ENCODE measurements around the gene RFNG. TPM values are rescaled to one million over a fixed set of nuclear protein-coding genes. Genes with fewer than 3 reads are reported as not detected.

RFNG gene
- total and polyA plus RNA-seq, 10 of the 15 experiments (the other 5 are each of a cell fraction or from before 2014, with no cell fraction given) = 0.10 to 19.6 (median 6.2) TPM

DNA sequence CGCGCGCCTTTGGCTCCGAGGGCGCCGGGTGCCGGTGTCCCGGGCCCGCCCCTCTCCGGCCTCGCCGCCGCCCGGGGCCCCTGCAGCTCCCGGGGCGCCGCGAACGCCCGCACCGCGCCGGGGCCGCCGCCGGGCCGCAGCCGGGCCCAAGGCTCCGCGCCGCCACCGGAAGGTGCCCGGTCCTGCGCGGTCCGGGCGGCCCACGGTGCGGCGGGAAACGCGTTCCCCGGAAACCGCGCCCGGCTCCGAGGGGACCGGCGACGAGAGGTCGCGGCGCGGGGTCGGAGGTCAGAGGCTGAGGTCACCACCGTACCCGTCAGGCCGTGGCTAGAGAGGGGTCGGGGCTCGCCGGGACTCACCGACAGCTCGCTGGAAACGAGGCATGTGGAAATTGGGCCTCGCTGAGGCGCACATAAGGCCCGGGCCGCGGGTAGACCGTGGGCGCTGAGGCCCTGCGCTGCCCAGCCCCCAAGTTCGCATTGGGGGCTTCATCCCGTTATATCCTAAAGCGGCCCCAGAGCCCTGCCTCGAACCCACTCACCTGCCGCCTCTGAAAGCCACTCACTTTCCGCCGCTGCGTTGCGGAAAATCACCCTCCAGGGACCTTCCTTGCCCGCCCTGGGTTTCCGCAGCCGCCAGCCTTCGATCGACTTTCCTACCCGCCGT, 14.2 kb upstream of the RFNG start, which contains the start of gene DUS1L (continued):
- TF ChIP-seq ZNF592 (IDR thresholded peaks at IDR 0.05) (peak; percentile 57; the same call in 1 of the 2 replicates), LARP7 (IDR thresholded peaks at IDR 0.05) (peak; percentile 96), ZSCAN29 (IDR thresholded peaks at IDR 0.05) (peak; percentile 78; the same call in 1 of the 2 replicates), BCL11A (IDR thresholded peaks at IDR 0.05; ENCODE audit: low read depth, low read length) (0 out of 2 replicates have a peak, but pooled peaks have one; percentile 14), ATF3 (IDR thresholded peaks at IDR 0.05; ENCODE audit: borderline replicate concordance, extremely low read depth, low read depth, low read length) (no peak), NBN (IDR thresholded peaks at IDR 0.05) (no peak), EGR1 (IDR thresholded peaks at IDR 0.05; ENCODE audit: borderline replicate concordance in 1 of 2, low read depth in 2 of 2, low read length in 2 of 2) (peak; percentile 78 to 86), PKNOX1 (IDR thresholded peaks at IDR 0.05) (no peak), MEF2B (IDR thresholded peaks at IDR 0.05; ENCODE audit: partially characterized antibody, poor library complexity, severe bottlenecking) (no peak), STAT3 (IDR thresholded peaks at IDR 0.05; ENCODE audit: low read depth, low read length) (no peak), HCFC1 (IDR thresholded peaks at IDR 0.05; ENCODE audit: low read length) (peak; percentile 88), SMAD5 (IDR thresholded peaks at IDR 0.05; ENCODE audit: low read depth) (no peak), RELA (IDR thresholded peaks at IDR 0.05; ENCODE audit: borderline replicate concordance, partially characterized antibody) (peak; percentile 81), MXI1 (IDR thresholded peaks at IDR 0.05; ENCODE audit: low read depth, low read length) (peak; percentile 82), FOXM1 (IDR thresholded peaks at IDR 0.05; ENCODE audit: low read depth, low read length) (no peak)
- TF ChIP-seq, protein P1, sequence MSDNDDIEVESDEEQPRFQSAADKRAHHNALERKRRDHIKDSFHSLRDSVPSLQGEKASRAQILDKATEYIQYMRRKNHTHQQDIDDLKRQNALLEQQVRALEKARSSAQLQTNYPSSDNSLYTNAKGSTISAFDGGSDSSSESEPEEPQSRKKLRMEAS (IDR thresholded peaks at IDR 0.05; ENCODE audit: low read depth, low read length) = peak; percentile 70; the same call in 1 of the 2 replicates
- TF ChIP-seq, protein P2, sequence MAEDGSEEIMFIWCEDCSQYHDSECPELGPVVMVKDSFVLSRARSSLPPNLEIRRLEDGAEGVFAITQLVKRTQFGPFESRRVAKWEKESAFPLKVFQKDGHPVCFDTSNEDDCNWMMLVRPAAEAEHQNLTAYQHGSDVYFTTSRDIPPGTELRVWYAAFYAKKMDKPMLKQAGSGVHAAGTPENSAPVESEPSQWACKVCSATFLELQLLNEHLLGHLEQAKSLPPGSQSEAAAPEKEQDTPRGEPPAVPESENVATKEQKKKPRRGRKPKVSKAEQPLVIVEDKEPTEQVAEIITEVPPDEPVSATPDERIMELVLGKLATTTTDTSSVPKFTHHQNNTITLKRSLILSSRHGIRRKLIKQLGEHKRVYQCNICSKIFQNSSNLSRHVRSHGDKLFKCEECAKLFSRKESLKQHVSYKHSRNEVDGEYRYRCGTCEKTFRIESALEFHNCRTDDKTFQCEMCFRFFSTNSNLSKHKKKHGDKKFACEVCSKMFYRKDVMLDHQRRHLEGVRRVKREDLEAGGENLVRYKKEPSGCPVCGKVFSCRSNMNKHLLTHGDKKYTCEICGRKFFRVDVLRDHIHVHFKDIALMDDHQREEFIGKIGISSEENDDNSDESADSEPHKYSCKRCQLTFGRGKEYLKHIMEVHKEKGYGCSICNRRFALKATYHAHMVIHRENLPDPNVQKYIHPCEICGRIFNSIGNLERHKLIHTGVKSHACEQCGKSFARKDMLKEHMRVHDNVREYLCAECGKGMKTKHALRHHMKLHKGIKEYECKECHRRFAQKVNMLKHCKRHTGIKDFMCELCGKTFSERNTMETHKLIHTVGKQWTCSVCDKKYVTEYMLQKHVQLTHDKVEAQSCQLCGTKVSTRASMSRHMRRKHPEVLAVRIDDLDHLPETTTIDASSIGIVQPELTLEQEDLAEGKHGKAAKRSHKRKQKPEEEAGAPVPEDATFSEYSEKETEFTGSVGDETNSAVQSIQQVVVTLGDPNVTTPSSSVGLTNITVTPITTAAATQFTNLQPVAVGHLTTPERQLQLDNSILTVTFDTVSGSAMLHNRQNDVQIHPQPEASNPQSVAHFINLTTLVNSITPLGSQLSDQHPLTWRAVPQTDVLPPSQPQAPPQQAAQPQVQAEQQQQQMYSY (CRISPR knock-in tag; IDR thresholded peaks at IDR 0.05) = 0 out of 2 replicates have a peak, but pooled peaks have one; percentile 39
- TF ChIP-seq, protein P3, sequence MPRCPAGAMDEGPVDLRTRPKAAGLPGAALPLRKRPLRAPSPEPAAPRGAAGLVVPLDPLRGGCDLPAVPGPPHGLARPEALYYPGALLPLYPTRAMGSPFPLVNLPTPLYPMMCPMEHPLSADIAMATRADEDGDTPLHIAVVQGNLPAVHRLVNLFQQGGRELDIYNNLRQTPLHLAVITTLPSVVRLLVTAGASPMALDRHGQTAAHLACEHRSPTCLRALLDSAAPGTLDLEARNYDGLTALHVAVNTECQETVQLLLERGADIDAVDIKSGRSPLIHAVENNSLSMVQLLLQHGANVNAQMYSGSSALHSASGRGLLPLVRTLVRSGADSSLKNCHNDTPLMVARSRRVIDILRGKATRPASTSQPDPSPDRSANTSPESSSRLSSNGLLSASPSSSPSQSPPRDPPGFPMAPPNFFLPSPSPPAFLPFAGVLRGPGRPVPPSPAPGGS (IDR thresholded peaks at IDR 0.05; ENCODE audit: borderline replicate concordance, insufficient read depth, low read depth, low read length, poor library complexity, severe bottlenecking) = no peak
